ENCODE data around the gene TGIF1.

DNA sequence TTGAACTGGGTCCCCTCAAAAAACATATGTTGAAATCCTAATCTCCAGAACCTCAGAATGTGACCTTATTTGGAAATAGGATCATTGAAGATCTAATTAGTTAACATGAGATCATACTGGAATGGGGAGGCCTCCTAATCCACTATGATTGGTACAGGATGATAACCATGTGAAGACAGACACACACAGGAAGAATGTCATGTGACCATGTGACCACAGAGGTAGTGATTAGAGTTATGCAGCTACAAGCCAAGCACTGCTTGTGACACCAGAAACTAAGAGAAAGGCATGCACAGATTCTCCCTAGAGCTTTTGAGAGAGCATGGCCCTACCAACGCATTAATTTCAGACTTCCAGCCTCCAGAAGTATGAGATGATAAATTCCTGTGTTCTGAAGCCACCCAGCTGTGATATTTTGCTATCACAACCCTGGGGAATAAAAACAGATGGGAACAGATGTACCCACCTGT is 47.0 kb upstream of the TGIF1 start:
- TF ChIP-seq, protein P1, sequence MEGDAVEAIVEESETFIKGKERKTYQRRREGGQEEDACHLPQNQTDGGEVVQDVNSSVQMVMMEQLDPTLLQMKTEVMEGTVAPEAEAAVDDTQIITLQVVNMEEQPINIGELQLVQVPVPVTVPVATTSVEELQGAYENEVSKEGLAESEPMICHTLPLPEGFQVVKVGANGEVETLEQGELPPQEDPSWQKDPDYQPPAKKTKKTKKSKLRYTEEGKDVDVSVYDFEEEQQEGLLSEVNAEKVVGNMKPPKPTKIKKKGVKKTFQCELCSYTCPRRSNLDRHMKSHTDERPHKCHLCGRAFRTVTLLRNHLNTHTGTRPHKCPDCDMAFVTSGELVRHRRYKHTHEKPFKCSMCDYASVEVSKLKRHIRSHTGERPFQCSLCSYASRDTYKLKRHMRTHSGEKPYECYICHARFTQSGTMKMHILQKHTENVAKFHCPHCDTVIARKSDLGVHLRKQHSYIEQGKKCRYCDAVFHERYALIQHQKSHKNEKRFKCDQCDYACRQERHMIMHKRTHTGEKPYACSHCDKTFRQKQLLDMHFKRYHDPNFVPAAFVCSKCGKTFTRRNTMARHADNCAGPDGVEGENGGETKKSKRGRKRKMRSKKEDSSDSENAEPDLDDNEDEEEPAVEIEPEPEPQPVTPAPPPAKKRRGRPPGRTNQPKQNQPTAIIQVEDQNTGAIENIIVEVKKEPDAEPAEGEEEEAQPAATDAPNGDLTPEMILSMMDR (IDR thresholded peaks at IDR 0.05): no peak
- no peak for TF ChIP-seq POLR2A (IDR thresholded peaks at IDR 0.05)

Measured in right lobe of liver (tissue), 4 donors.